Hepatocyte (in vitro differentiated cells): ENCODE results near the gene FGR. TPM values are rescaled to one million over a fixed set of nuclear protein-coding genes. Genes with fewer than 3 reads are reported as not detected.

Source experiments
- DNase-seq: peaks from one replicate; pipeline ENCODE4 v3.0.0-alpha.2; 2016; ENCODE audit warnings: low spot score
- H2AFZ ChIP-seq: fragments of 200-600 bp; sonication (generic); 2 replicates; pipeline ENCODE4 v1.6.0; 2016; ENCODE audit warnings: antibody characterized with exemption, mild to moderate bottlenecking
- H3K27ac ChIP-seq: fragments of 200-600 bp; sonication (generic); 2 replicates; pipeline ENCODE4 v1.5.1; 2016; ENCODE audit warnings: mild to moderate bottlenecking
- H3K27me3 ChIP-seq: fragments of 200-600 bp; sonication (generic); 2 replicates; pipeline ENCODE4 v1.6.1; 2016
- H3K36me3 ChIP-seq: fragments of 200-600 bp; sonication (generic); replicated peaks from 2 replicates; pipeline ENCODE4 v1.5.1; 2016; ENCODE audit warnings: low read depth; ENCODE audit not compliant: insufficient read depth
- H3K4me1 ChIP-seq: fragments of 200-600 bp; sonication (generic); 2 replicates; pipeline ENCODE4 v1.5.1; 2016; ENCODE audit warnings: mild to moderate bottlenecking, moderate library complexity; ENCODE audit not compliant: insufficient read depth
- H3K4me2 ChIP-seq: fragments of 200-600 bp; sonication (generic); 2 replicates; pipeline ENCODE4 v1.6.0; 2016
- H3K4me3 ChIP-seq: fragments of 200-600 bp; sonication (generic); 2 replicates; pipeline ENCODE4 v1.5.1; 2016; ENCODE audit warnings: mild to moderate bottlenecking
- H3K79me2 ChIP-seq: fragments of 200-600 bp; sonication (generic); 2 replicates; pipeline ENCODE4 v1.6.0; 2017; ENCODE audit warnings: mild to moderate bottlenecking
- H3K9me2 ChIP-seq: fragments of 200-600 bp; sonication (generic); replicated peaks from 2 replicates; pipeline ENCODE4 v1.6.0; 2017; ENCODE audit warnings: mild to moderate bottlenecking; ENCODE audit not compliant: insufficient read depth
- H3K9me3 ChIP-seq: fragments of 200-600 bp; sonication (generic); 2 replicates; pipeline ENCODE4 v1.5.1; 2016; ENCODE audit warnings: low read depth, mild to moderate bottlenecking
- H4K20me1 ChIP-seq: fragments of 200-600 bp; sonication (generic); 2 replicates; pipeline ENCODE4 v1.6.0; 2016; ENCODE audit warnings: mild to moderate bottlenecking; ENCODE audit not compliant: insufficient read depth, poor library complexity, severe bottlenecking
- EZH2 ChIP-seq: fragments of 200-600 bp; sonication (generic); IDR thresholded peaks from 2 replicates; pipeline ENCODE4 v1.6.1; 2016; ENCODE audit warnings: antibody characterized with exemption, mild to moderate bottlenecking, borderline replicate concordance
- EZH2phosphoT487 ChIP-seq: fragments of 200-600 bp; sonication (generic); IDR thresholded peaks from one replicate; pipeline ENCODE4 v1.6.1; 2018; ENCODE audit warnings: antibody characterized with exemption, mild to moderate bottlenecking, low read depth, moderate library complexity; ENCODE audit not compliant: unreplicated experiment, severe bottlenecking
- WGBS: methylation state at CpG from one replicate; pipeline ENCODE4 v1.1.6; 2016; ENCODE audit warnings: low lambda C conversion rate; ENCODE audit errors: missing lambda C conversion rate; 5-methylcytosine and 5-hydroxymethylcytosine counted together
- polyA plus RNA-seq: library from polyadenylated mRNA; unstranded; fragments of >200 nt; fragmentation: Nextera tagmentation; extraction: Ambion mirVana; gene quantifications from 2 replicates; pipeline ENCODE4 v1.2.1, GENCODE V29; 2016
- total RNA-seq: library from RNA; depleted of rRNA; stranded (reverse); fragments of >200 nt; gene quantifications from 2 replicates; pipeline ENCODE4 v1.2.3, GENCODE V29; 2014
- TF ChIP-seq, protein P1 (sequence below): fragments of 200-600 bp; sonication (generic); IDR thresholded peaks from 2 replicates; pipeline ENCODE4 v1.5.1; 2016; ENCODE audit warnings: antibody characterized with exemption, mild to moderate bottlenecking; ENCODE audit not compliant: poor library complexity

The FGR gene
- total and polyA plus RNA-seq, 2 experiments from 2014 or later, result 0.28 to 0.73 TPM

GRCh38 chr1:27658951-27659496, 24.0 kb upstream of the FGR start:
- DNase-seq, result peak; percentile 43
- Histone ChIP-seq H4K20me1 (no peaks in the 10 kb centered on the region), H3K36me3 (no peaks in the 10 kb centered on the region), H3K9me3 (no peaks in the 10 kb centered on the region), H3K4me3 (no peak overlapping the region), H2AFZ (peak overlapping the region; percentile 81), H3K79me2 (no peaks in the 10 kb centered on the region), H3K4me1 (no peaks in the 10 kb centered on the region), H3K27ac (peak overlapping the region; percentile 8), H3K4me2 (peak overlapping the region; percentile 86), H3K27me3 (no peaks in the 10 kb centered on the region), H3K9me2 (no peaks in the 10 kb centered on the region)
- 60% methylated on average over 7 of the region's 7 CpGs for WGBS
- TF ChIP-seq EZH2 (no peak), EZH2phosphoT487 (no peak)
- TF ChIP-seq, protein P1, sequence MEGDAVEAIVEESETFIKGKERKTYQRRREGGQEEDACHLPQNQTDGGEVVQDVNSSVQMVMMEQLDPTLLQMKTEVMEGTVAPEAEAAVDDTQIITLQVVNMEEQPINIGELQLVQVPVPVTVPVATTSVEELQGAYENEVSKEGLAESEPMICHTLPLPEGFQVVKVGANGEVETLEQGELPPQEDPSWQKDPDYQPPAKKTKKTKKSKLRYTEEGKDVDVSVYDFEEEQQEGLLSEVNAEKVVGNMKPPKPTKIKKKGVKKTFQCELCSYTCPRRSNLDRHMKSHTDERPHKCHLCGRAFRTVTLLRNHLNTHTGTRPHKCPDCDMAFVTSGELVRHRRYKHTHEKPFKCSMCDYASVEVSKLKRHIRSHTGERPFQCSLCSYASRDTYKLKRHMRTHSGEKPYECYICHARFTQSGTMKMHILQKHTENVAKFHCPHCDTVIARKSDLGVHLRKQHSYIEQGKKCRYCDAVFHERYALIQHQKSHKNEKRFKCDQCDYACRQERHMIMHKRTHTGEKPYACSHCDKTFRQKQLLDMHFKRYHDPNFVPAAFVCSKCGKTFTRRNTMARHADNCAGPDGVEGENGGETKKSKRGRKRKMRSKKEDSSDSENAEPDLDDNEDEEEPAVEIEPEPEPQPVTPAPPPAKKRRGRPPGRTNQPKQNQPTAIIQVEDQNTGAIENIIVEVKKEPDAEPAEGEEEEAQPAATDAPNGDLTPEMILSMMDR, result no peak

- H3K36me3 ChIP-seq, result no peaks in the 10 kb centered on the region
- no peak for TF ChIP-seq EZH2
- H3K27me3 ChIP-seq, result no peaks in the 10 kb centered on the region
- no peaks in the 10 kb centered on the region for H3K9me2 ChIP-seq
- no peaks in the 10 kb centered on the region for H3K79me2 ChIP-seq
- no peaks in the 10 kb centered on the region for H3K9me3 ChIP-seq
- no peak overlapping the region for H3K4me3 ChIP-seq
- 86% methylated on average over 7 of the region's 7 CpGs for WGBS
- H3K4me1 ChIP-seq, result no peaks in the 10 kb centered on the region
- DNase-seq, result no peak
- no peak overlapping the region for H3K4me2 ChIP-seq
- no peaks in the 10 kb centered on the region for H4K20me1 ChIP-seq
- no peak overlapping the region for H2AFZ ChIP-seq
- H3K27ac ChIP-seq, result no peak overlapping the region
These were observed 21.3 kb upstream of the FGR start for GRCh38 chr1:27656157-27656893.

- no peak overlapping the region for H2AFZ ChIP-seq
- H3K4me3 ChIP-seq, result no peak overlapping the region
- no peak overlapping the region for H3K27ac ChIP-seq
- peaks cover 8% of the 10 kb centered on the region for H3K4me1 ChIP-seq
- no peaks in the 10 kb centered on the region for H3K9me2 ChIP-seq
- no peak overlapping the region for H3K4me2 ChIP-seq
- H3K9me3 ChIP-seq, result no peaks in the 10 kb centered on the region
- DNase-seq, result no peak
- WGBS, result 73% methylated on average over 11 of the region's 11 CpGs
- no peaks in the 10 kb centered on the region for H3K36me3 ChIP-seq
- H3K79me2 ChIP-seq, result no peaks in the 10 kb centered on the region
- H4K20me1 ChIP-seq, result no peaks in the 10 kb centered on the region
- no peak for TF ChIP-seq EZH2
- TF ChIP-seq, protein P1, result no peak
- TF ChIP-seq EZH2phosphoT487, result no peak
- H3K27me3 ChIP-seq, result no peaks in the 10 kb centered on the region
These were observed 20.4 kb upstream of the FGR start for GRCh38 chr1:27655151-27655937.
